ENCODE data around the gene PIAS1. TPM values are rescaled to one million over a fixed set of nuclear protein-coding genes. Genes with fewer than 3 reads are reported as not detected.

The PIAS1 gene
- total RNA-seq, result 28.6 and 29.9 TPM in 2 replicates

GRCh38 chr15:68053701-68054627 is at the start of gene PIAS1:
PIAS1 (plus strand) TSS chr15:68054315; CDS start chr15:68054327, 12 bp downstream.

GRCh38 chr15:68204776-68205557 is 150.9 kb downstream of the PIAS1 start, which contains the start of gene CALML4:
CALML4 (minus strand) TSS chr15:68205332; CDS start chr15:68205247, 85 bp downstream.

GRCh38 chr15:68229386-68230156 is 175.5 kb downstream of the PIAS1 start, which contains the start of gene CLN6:
CLN6 (minus strand) TSS chr15:68229728; CDS start chr15:68229584, 144 bp downstream.

Other genes with a start within 250 kb of the PIAS1 start
- gene SKOR1, start 228.8 kb upstream of the PIAS1 start, total RNA-seq, result 0.24 and 0.49 TPM in 2 replicates
- not detected in 2 replicates for gene RNU6-1, start 214.3 kb upstream of the PIAS1 start, total RNA-seq
- gene CALML4, start 151.0 kb downstream of the PIAS1 start, total RNA-seq, result 3.2 and 3.3 TPM in 2 replicates
- 16.9 and 20.1 TPM in 2 replicates for gene CLN6, start 175.4 kb downstream of the PIAS1 start, total RNA-seq
- gene FEM1B, start 223.4 kb downstream of the PIAS1 start, total RNA-seq, result 59.7 and 75.5 TPM in 2 replicates

Measured in hair follicle dermal papilla cell (primary cell).